GM23338 (cell line): ENCODE data around the gene CAMSAP1. TPM values are rescaled to one million over a fixed set of nuclear protein-coding genes. Genes with fewer than 3 reads are reported as not detected.

Source experiments
- ATAC-seq: fragments of 200-7000 bp; cut with Tn5 transposase; 3 replicates; pipeline ENCODE4 v1.9.1; 2020
- DNase-seq: peaks from one replicate; pipeline ENCODE4 v3.0.0-alpha.2; 2015; ENCODE audit warnings: low spot score
- H2AFZ ChIP-seq: fragments of 200-600 bp; sonication (generic); 2 replicates; pipeline ENCODE4 v1.8.0; 2016; ENCODE audit warnings: antibody characterized with exemption, mild to moderate bottlenecking, moderate library complexity
- H3F3A ChIP-seq: fragments of 200-600 bp; sonication (generic); replicated peaks from 2 replicates; pipeline ENCODE4 v1.8.0; 2017; ENCODE audit warnings: antibody characterized with exemption, mixed run types, low read depth
- H3K27ac ChIP-seq: fragments of 200-600 bp; sonication (generic); 2 replicates; pipeline ENCODE4 v1.6.1; 2016; ENCODE audit warnings: low read depth
- H3K27me3 ChIP-seq: fragments of 200-600 bp; sonication (generic); 2 replicates; pipeline ENCODE4 v1.8.0; 2016; ENCODE audit warnings: mild to moderate bottlenecking, mixed run types, moderate library complexity; ENCODE audit not compliant: insufficient read depth
- H3K36me3 ChIP-seq: fragments of 200-600 bp; sonication (generic); 2 replicates; pipeline ENCODE4 v1.8.0; 2016; ENCODE audit warnings: mild to moderate bottlenecking; ENCODE audit not compliant: insufficient read depth
- H3K4me1 ChIP-seq: fragments of 200-600 bp; sonication (generic); 2 replicates; pipeline ENCODE4 v1.8.0; 2016; ENCODE audit warnings: mild to moderate bottlenecking, moderate library complexity; ENCODE audit not compliant: insufficient read depth
- H3K4me2 ChIP-seq: fragments of 200-600 bp; sonication (generic); 2 replicates; pipeline ENCODE4 v1.7.1; 2017; ENCODE audit warnings: mixed run types
- H3K4me3 ChIP-seq: fragments of 200-600 bp; sonication (generic); 2 replicates; pipeline ENCODE4 v1.6.1; 2016; ENCODE audit warnings: mixed run types
- H3K79me2 ChIP-seq: fragments of 200-600 bp; sonication (generic); replicated peaks from 2 replicates; pipeline ENCODE4 v1.8.0; 2017; ENCODE audit warnings: mild to moderate bottlenecking; ENCODE audit not compliant: insufficient read depth
- H3K9me2 ChIP-seq: fragments of 200-600 bp; sonication (generic); 2 replicates; pipeline ENCODE4 v1.8.0; 2017; ENCODE audit not compliant: insufficient read depth
- H4K20me1 ChIP-seq: fragments of 200-600 bp; sonication (generic); replicated peaks from 2 replicates; pipeline ENCODE4 v1.8.0; 2017; ENCODE audit warnings: mild to moderate bottlenecking; ENCODE audit not compliant: insufficient read depth
- H3K27ac Mint-ChIP-seq: 2 replicates; pipeline ENCODE4 v1.8.0; 2020; ENCODE audit warnings: inconsistent platforms, mild to moderate bottlenecking, moderate library complexity, mixed read lengths
- H3K27me3 Mint-ChIP-seq: 3 replicates; pipeline ENCODE4 v1.8.0; 2022; ENCODE audit warnings: low read depth, mild to moderate bottlenecking, moderate library complexity, mixed read lengths, inconsistent platforms; ENCODE audit not compliant: insufficient read depth, poor library complexity
- H3K36me3 Mint-ChIP-seq: 3 replicates; pipeline ENCODE4 v1.8.0; 2021; ENCODE audit warnings: low read depth, mild to moderate bottlenecking, inconsistent platforms, moderate library complexity, mixed read lengths
- H3K4me1 Mint-ChIP-seq: 3 replicates; pipeline ENCODE4 v1.8.0; 2020; ENCODE audit warnings: mild to moderate bottlenecking, inconsistent platforms, mixed read lengths
- H3K4me3 Mint-ChIP-seq: 3 replicates; pipeline ENCODE4 v1.8.0; 2021; ENCODE audit warnings: moderate library complexity, mild to moderate bottlenecking, inconsistent platforms, mixed read lengths
- H3K9me3 Mint-ChIP-seq: 3 replicates; pipeline ENCODE4 v1.8.0; 2020; ENCODE audit warnings: moderate library complexity, mild to moderate bottlenecking, inconsistent platforms, mixed read lengths
- CREB1 ChIP-seq: fragments of 250-450 bp; sonication (Bioruptor Pico); IDR thresholded peaks from 2 replicates; pipeline ENCODE4 v1.5.0; 2020; ENCODE audit warnings: low read depth, mild to moderate bottlenecking, moderate library complexity
- CTCF ChIP-seq, 2 experiments: fragments of 200-600 bp in 1 of 2; sonication (generic) in 1 of 2; conservative IDR thresholded peaks; 2 replicates each; pipeline versions ENCODE4 v1.5.1 to v1.6.1; 2016 to 2017; ENCODE audit warnings: antibody characterized with exemption in 2 of 2, low read depth in 2 of 2, mild to moderate bottlenecking in 2 of 2, moderate library complexity in 1 of 2
- ETS1 ChIP-seq: IDR thresholded peaks from 2 replicates; pipeline ENCODE4 v1.6.1; 2016; ENCODE audit warnings: antibody characterized with exemption
- EZH2 ChIP-seq: fragments of 200-600 bp; sonication (generic); IDR thresholded peaks from one replicate; pipeline ENCODE4 v1.8.0; 2017; ENCODE audit warnings: antibody characterized with exemption, mild to moderate bottlenecking, low read depth; ENCODE audit not compliant: unreplicated experiment
- EZH2phosphoT487 ChIP-seq: fragments of 200-600 bp; sonication (generic); IDR thresholded peaks from one replicate; pipeline ENCODE4 v1.8.1; 2018; ENCODE audit warnings: antibody characterized with exemption; ENCODE audit not compliant: unreplicated experiment
- JUNB ChIP-seq: IDR thresholded peaks from one replicate; pipeline ENCODE4 v1.6.1; 2016; ENCODE audit warnings: antibody characterized with exemption; ENCODE audit not compliant: unreplicated experiment
- NANOG ChIP-seq: IDR thresholded peaks from 2 replicates; pipeline ENCODE4 v1.6.1; 2016; ENCODE audit warnings: antibody characterized with exemption, borderline replicate concordance
- POLR2AphosphoS5 ChIP-seq: IDR thresholded peaks from 2 replicates; pipeline ENCODE4 v1.6.1; 2016; ENCODE audit warnings: antibody characterized with exemption, low read depth
- STAT1 ChIP-seq: IDR thresholded peaks from one replicate; pipeline ENCODE4 v1.6.1; 2016; ENCODE audit warnings: antibody characterized with exemption; ENCODE audit not compliant: unreplicated experiment
- ZNF114 ChIP-seq: fragments of 250-450 bp; sonication (Bioruptor Pico); IDR thresholded peaks from 2 replicates; pipeline ENCODE4 v1.5.0; 2020; ENCODE audit warnings: mild to moderate bottlenecking, moderate library complexity
- polyA plus RNA-seq: library from polyadenylated mRNA; unstranded; fragments of >200 nt; fragmentation: Nextera tagmentation; extraction: Ambion mirVana; gene quantifications from 2 replicates; pipeline ENCODE4 v1.2.1, GENCODE V29; 2016
- total RNA-seq: library from RNA; depleted of rRNA; stranded (reverse); fragments of >200 nt; shearing (Covaris generic); gene quantifications from 2 replicates; pipeline ENCODE4 v1.2.3, GENCODE V29; 2014
- TF ChIP-seq, protein P1 (sequence below): IDR thresholded peaks from one replicate; pipeline ENCODE4 v1.6.1; 2018; ENCODE audit warnings: antibody characterized with exemption; ENCODE audit not compliant: unreplicated experiment

Gene CAMSAP1
- total and polyA plus RNA-seq, 2 experiments from 2014 or later: 6.9 to 75.4 TPM

GRCh38 chr9:135787317-135787716 is 120.0 kb downstream of the CAMSAP1 start (continued):
- TF ChIP-seq ETS1 (no peak), EZH2phosphoT487 (no peak)

DNA sequence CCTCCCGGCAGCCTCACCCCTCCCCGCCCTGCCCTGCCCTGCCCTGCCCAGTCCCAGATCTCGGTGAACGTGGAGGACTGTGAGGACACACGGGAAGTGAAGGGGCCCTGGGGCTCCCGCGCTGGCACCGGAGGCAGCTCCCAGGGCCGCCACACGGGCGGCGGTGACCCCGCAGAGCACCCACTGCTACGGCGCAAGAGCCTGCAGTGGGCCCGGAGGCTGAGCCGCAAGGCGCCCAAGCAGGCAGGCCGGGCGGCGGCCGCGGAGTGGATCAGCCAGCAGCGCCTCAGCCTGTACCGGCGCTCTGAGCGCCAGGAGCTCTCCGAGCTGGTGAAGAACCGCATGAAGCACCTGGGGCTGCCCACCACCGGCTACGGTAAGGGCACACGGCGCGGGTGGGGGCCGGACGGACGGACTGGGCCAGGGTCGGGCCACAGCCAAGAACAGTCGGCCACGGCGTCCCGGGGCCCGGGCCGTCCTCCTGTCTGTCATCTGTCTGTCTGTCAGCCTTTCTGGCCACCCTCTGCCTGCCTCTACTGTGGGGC is 121.1 kb downstream of the CAMSAP1 start:
- Histone ChIP-seq H3K27ac (no peak overlapping the region), H2AFZ (no peak overlapping the region), H3K4me2 (no peak overlapping the region), H3K36me3 (no peaks in the 10 kb centered on the region), H4K20me1 (no peaks in the 10 kb centered on the region), H3K4me1 (no peaks in the 10 kb centered on the region), H3F3A (no peaks in the 10 kb centered on the region), H3K27me3 (no peaks in the 10 kb centered on the region), H3K79me2 (no peaks in the 10 kb centered on the region), H3K9me2 (no peaks in the 10 kb centered on the region), H3K4me3 (no peak overlapping the region)
- Mint-ChIP-seq H3K27ac (no peak overlapping the region), H3K9me3 (no peaks in the 10 kb centered on the region), H3K36me3 (no peaks in the 10 kb centered on the region), H3K4me3 (no peak overlapping the region), H3K4me1 (no peaks in the 10 kb centered on the region), H3K27me3 (peaks cover 4% of the 10 kb centered on the region)
- DNase-seq (peak; percentile 34), ATAC-seq (peak; percentile 59)
- TF ChIP-seq CREB1: no peak
- TF ChIP-seq, protein P1, sequence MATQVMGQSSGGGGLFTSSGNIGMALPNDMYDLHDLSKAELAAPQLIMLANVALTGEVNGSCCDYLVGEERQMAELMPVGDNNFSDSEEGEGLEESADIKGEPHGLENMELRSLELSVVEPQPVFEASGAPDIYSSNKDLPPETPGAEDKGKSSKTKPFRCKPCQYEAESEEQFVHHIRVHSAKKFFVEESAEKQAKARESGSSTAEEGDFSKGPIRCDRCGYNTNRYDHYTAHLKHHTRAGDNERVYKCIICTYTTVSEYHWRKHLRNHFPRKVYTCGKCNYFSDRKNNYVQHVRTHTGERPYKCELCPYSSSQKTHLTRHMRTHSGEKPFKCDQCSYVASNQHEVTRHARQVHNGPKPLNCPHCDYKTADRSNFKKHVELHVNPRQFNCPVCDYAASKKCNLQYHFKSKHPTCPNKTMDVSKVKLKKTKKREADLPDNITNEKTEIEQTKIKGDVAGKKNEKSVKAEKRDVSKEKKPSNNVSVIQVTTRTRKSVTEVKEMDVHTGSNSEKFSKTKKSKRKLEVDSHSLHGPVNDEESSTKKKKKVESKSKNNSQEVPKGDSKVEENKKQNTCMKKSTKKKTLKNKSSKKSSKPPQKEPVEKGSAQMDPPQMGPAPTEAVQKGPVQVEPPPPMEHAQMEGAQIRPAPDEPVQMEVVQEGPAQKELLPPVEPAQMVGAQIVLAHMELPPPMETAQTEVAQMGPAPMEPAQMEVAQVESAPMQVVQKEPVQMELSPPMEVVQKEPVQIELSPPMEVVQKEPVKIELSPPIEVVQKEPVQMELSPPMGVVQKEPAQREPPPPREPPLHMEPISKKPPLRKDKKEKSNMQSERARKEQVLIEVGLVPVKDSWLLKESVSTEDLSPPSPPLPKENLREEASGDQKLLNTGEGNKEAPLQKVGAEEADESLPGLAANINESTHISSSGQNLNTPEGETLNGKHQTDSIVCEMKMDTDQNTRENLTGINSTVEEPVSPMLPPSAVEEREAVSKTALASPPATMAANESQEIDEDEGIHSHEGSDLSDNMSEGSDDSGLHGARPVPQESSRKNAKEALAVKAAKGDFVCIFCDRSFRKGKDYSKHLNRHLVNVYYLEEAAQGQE: no peak
- no peak for TF ChIP-seq ETS1
- TF ChIP-seq EZH2phosphoT487: no peak
- TF ChIP-seq STAT1: no peak
- TF ChIP-seq EZH2: no peak
- TF ChIP-seq ZNF114 (CRISPR knock-in tag): no peak
- TF ChIP-seq CTCF (conservative IDR thresholded peaks at IDR 0.05; ENCODE audit: low read depth in 2 of 2): no peak
- no peak for TF ChIP-seq POLR2AphosphoS5
- TF ChIP-seq JUNB: no peak
- no peak for TF ChIP-seq NANOG
